ENCODE measurements around the gene BEST4. TPM values are rescaled to one million over a fixed set of nuclear protein-coding genes. Genes with fewer than 3 reads are reported as not detected.

BEST4 gene
- total and polyA plus RNA-seq, 2 of the 13 experiments (the other 11 are each of a cell fraction or from before 2014, with no cell fraction given) = 0.77 to 1.4 TPM

GRCh38 chr1:44807364-44808062 is 19.5 kb upstream of the BEST4 start (continued):
- TF ChIP-seq ZNF549 (CRISPR knock-in tag; IDR thresholded peaks at IDR 0.05) = no peak
- TF ChIP-seq NFIB (CRISPR knock-in tag; IDR thresholded peaks at IDR 0.05; ENCODE audit: borderline replicate concordance) = no peak
- peak; percentile 26; the same call in 1 of the 2 replicates for TF ChIP-seq CSRNP1 (CRISPR knock-in tag; IDR thresholded peaks at IDR 0.05)
- TF ChIP-seq ZNF766 (CRISPR knock-in tag; IDR thresholded peaks at IDR 0.05; ENCODE audit: borderline replicate concordance) = peak; percentile 67; the same call in 1 of the 2 replicates
- TF ChIP-seq HNRNPH1 (optimal IDR thresholded peaks at IDR 0.05; ENCODE audit: low read depth, low read length) = no peak
- no peak; the same call in 1 of the 2 replicates for TF ChIP-seq NR2F2 (IDR thresholded peaks at IDR 0.05; ENCODE audit: borderline replicate concordance, low read depth)
- peak; percentile 79 for TF ChIP-seq NR2F6 (IDR thresholded peaks at IDR 0.05)
- peak; percentile 78 for TF ChIP-seq NR2F6 (CRISPR knock-in tag; IDR thresholded peaks at IDR 0.05)
- peak; percentile 74; the same call in 1 of the 2 replicates for TF ChIP-seq ZNF225 (CRISPR knock-in tag; IDR thresholded peaks at IDR 0.05)
- peak; percentile 88; the same call in 1 of the 2 replicates for TF ChIP-seq HIVEP1 (CRISPR knock-in tag; IDR thresholded peaks at IDR 0.05)
- TF ChIP-seq, protein P1, sequence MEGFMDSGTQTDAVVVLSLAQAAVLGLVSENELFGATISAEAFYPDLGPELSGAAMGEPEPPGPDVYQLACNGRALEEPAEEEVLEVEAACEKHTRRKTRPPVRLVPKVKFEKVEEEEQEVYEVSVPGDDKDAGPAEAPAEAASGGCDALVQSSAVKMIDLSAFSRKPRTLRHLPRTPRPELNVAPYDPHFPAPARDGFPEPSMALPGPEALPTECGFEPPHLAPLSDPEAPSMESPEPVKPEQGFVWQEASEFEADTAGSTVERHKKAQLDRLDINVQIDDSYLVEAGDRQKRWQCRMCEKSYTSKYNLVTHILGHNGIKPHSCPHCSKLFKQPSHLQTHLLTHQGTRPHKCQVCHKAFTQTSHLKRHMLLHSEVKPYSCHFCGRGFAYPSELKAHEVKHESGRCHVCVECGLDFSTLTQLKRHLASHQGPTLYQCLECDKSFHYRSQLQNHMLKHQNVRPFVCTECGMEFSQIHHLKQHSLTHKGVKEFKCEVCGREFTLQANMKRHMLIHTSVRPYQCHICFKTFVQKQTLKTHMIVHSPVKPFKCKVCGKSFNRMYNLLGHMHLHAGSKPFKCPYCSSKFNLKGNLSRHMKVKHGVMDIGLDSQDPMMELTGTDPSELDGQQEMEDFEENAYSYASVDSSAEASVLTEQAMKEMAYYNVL (CRISPR knock-in tag; IDR thresholded peaks at IDR 0.05; ENCODE audit: borderline replicate concordance) = no peak
- TF ChIP-seq CSRNP2 (CRISPR knock-in tag; conservative IDR thresholded peaks at IDR 0.05; ENCODE audit: low read depth) = no peak
- no peak; the same call in 1 of the 2 replicates for TF ChIP-seq EED (CRISPR knock-in tag; IDR thresholded peaks at IDR 0.05)
- TF ChIP-seq PCBP1 (IDR thresholded peaks at IDR 0.05; ENCODE audit: borderline replicate concordance, low read depth, low read length) = no peak
- no peak for TF ChIP-seq MBNL3 (CRISPR knock-in tag; conservative IDR thresholded peaks at IDR 0.05)
- TF ChIP-seq ZC3H4 (CRISPR knock-in tag; IDR thresholded peaks at IDR 0.05; ENCODE audit: borderline replicate concordance) = no peak
- no peak for TF ChIP-seq ZNF282 (IDR thresholded peaks at IDR 0.05; ENCODE audit: partially characterized antibody)
- TF ChIP-seq YEATS2 (CRISPR knock-in tag; IDR thresholded peaks at IDR 0.05; ENCODE audit: borderline replicate concordance) = peak; percentile 72; the same call in 1 of the 2 replicates
- peak; percentile 45 for TF ChIP-seq TEAD3 (CRISPR knock-in tag; optimal IDR thresholded peaks at IDR 0.05; ENCODE audit: borderline replicate concordance)
- TF ChIP-seq RAD51 (IDR thresholded peaks at IDR 0.05; ENCODE audit: borderline replicate concordance) = no peak
- peak; percentile 40; the same call in 1 of the 2 replicates for TF ChIP-seq RBFOX2 (IDR thresholded peaks at IDR 0.05; ENCODE audit: low read depth, low read length)
- TF ChIP-seq DPF2 (CRISPR knock-in tag; IDR thresholded peaks at IDR 0.05; ENCODE audit: borderline replicate concordance, low read depth) = 0 out of 2 replicates have a peak, but pooled peaks have one; percentile 50
- TF ChIP-seq ZFY (CRISPR knock-in tag; IDR thresholded peaks at IDR 0.05) = peak; percentile 77
- no peak for TF ChIP-seq NCOR1 (IDR thresholded peaks at IDR 0.05; ENCODE audit: borderline replicate concordance, low read length)
- no peak for TF ChIP-seq ELF4 (CRISPR knock-in tag; IDR thresholded peaks at IDR 0.05; ENCODE audit: borderline replicate concordance)
- peak; percentile 44 for TF ChIP-seq AGO2 (optimal IDR thresholded peaks at IDR 0.05; ENCODE audit: low read depth, low read length)
- peak; percentile 20 to 69; a peak in 3 of 4 replicates for TF ChIP-seq NR2F1 (CRISPR knock-in tag; IDR thresholded peaks at IDR 0.05)

Measured in HepG2 (cell line).